ENCODE measurements around the gene SNTA1. TPM values are rescaled to one million over a fixed set of nuclear protein-coding genes. Genes with fewer than 3 reads are reported as not detected.

SNTA1 gene
- total and polyA plus RNA-seq, 2 donors (not counting 1 experiment from before 2014, with no cell fraction given), result 17.2 to 46.6 TPM

GRCh38 chr20:33419140-33419974, 24.2 kb downstream of the SNTA1 start:
- peak in 1 of 2 donors; percentile 75 for DNase-seq (ENCODE audit: low read depth in 2 of 2)
- no peaks in the 10 kb centered on the region for H4K20me1 ChIP-seq (ENCODE audit: control insufficient read depth, extremely low read depth, insufficient read depth, low read length)
- no peak overlapping the region for H3K4me2 ChIP-seq (ENCODE audit: extremely low read depth, insufficient read depth, low read length)
- H3K27me3 ChIP-seq (ENCODE audit: control insufficient read depth, insufficient read depth, low read length), result no peaks in the 10 kb centered on the region
- no peak overlapping the region for H3K9ac ChIP-seq (ENCODE audit: insufficient read depth, low read length)
- no peak overlapping the region for H3K27ac ChIP-seq (ENCODE audit: insufficient read depth, low read length)
- H3K79me2 ChIP-seq (ENCODE audit: control insufficient read depth, insufficient read depth, low read length), result no peaks in the 10 kb centered on the region
- no peaks in the 10 kb centered on the region for H3K9me3 ChIP-seq (ENCODE audit: control insufficient read depth, insufficient read depth, low read depth, low read length)
- peaks cover 3% of the 10 kb centered on the region for H3K36me3 ChIP-seq (ENCODE audit: control insufficient read depth, insufficient read depth, low read length)
- no peak overlapping the region for H3K4me3 ChIP-seq (replicated peaks in 1 of 4; ENCODE audit: control extremely low read depth in 1 of 4, insufficient read depth in 1 of 4, low read depth in 3 of 4, low read length in 4 of 4)
- TF ChIP-seq CTCF (conservative IDR thresholded peaks at IDR 0.05 in 1 of 2, IDR thresholded peaks at IDR 0.05 in 1 of 2; ENCODE audit: low read depth in 1 of 2, low read length in 2 of 2), result no peak
- TF ChIP-seq EZH2 (IDR thresholded peaks at IDR 0.05; ENCODE audit: low read length, missing control alignments), result no peak
- no peak overlapping the region for H2AFZ ChIP-seq (ENCODE audit: low read length)
- peaks cover 17% of the 10 kb centered on the region for H3K4me1 ChIP-seq (ENCODE audit: control insufficient read depth, extremely low read depth, insufficient read depth, low read length)

GRCh38 chr20:33418033-33418432, 25.5 kb downstream of the SNTA1 start:
- Histone ChIP-seq H4K20me1 (ENCODE audit: control insufficient read depth, extremely low read depth, insufficient read depth, low read length) (no peaks in the 10 kb centered on the region), H3K4me1 (ENCODE audit: control insufficient read depth, extremely low read depth, insufficient read depth, low read length) (peaks cover 8% of the 10 kb centered on the region), H3K4me2 (ENCODE audit: extremely low read depth, insufficient read depth, low read length) (no peak overlapping the region), H3K9me3 (ENCODE audit: control insufficient read depth, insufficient read depth, low read depth, low read length) (no peaks in the 10 kb centered on the region), H3K27ac (ENCODE audit: insufficient read depth, low read length) (no peak overlapping the region), H3K4me3 (replicated peaks in 1 of 4; ENCODE audit: control extremely low read depth in 1 of 4, insufficient read depth in 1 of 4, low read depth in 3 of 4, low read length in 4 of 4) (no peak overlapping the region), H3K36me3 (ENCODE audit: control insufficient read depth, insufficient read depth, low read length) (peaks cover 3% of the 10 kb centered on the region), H3K9ac (ENCODE audit: insufficient read depth, low read length) (no peak overlapping the region), H2AFZ (ENCODE audit: low read length) (no peak overlapping the region), H3K79me2 (ENCODE audit: control insufficient read depth, insufficient read depth, low read length) (no peaks in the 10 kb centered on the region), H3K27me3 (ENCODE audit: control insufficient read depth, insufficient read depth, low read length) (no peaks in the 10 kb centered on the region)
- no peak for TF ChIP-seq CTCF (conservative IDR thresholded peaks at IDR 0.05 in 1 of 2, IDR thresholded peaks at IDR 0.05 in 1 of 2; ENCODE audit: low read depth in 1 of 2, low read length in 2 of 2)
- TF ChIP-seq EZH2 (IDR thresholded peaks at IDR 0.05; ENCODE audit: low read length, missing control alignments), result no peak
- DNase-seq (ENCODE audit: low read depth in 2 of 2), result no peak

- peak; percentile 30 to 70 for DNase-seq (ENCODE audit: low read depth in 2 of 2)
- Histone ChIP-seq H3K4me3 (replicated peaks in 1 of 4; ENCODE audit: control extremely low read depth in 1 of 4, insufficient read depth in 1 of 4, low read depth in 3 of 4, low read length in 4 of 4) (no peak overlapping the region), H3K9ac (ENCODE audit: insufficient read depth, low read length) (no peak overlapping the region), H2AFZ (ENCODE audit: low read length) (no peak overlapping the region), H3K4me1 (ENCODE audit: control insufficient read depth, extremely low read depth, insufficient read depth, low read length) (peaks cover 3% of the 10 kb centered on the region), H3K4me2 (ENCODE audit: extremely low read depth, insufficient read depth, low read length) (no peak overlapping the region), H3K27ac (ENCODE audit: insufficient read depth, low read length) (no peak overlapping the region), H3K27me3 (ENCODE audit: control insufficient read depth, insufficient read depth, low read length) (no peaks in the 10 kb centered on the region), H3K36me3 (ENCODE audit: control insufficient read depth, insufficient read depth, low read length) (peaks cover 6% of the 10 kb centered on the region), H3K79me2 (ENCODE audit: control insufficient read depth, insufficient read depth, low read length) (no peaks in the 10 kb centered on the region), H4K20me1 (ENCODE audit: control insufficient read depth, extremely low read depth, insufficient read depth, low read length) (no peaks in the 10 kb centered on the region), H3K9me3 (ENCODE audit: control insufficient read depth, insufficient read depth, low read depth, low read length) (no peaks in the 10 kb centered on the region)
- TF ChIP-seq CTCF (conservative IDR thresholded peaks at IDR 0.05 in 1 of 2, IDR thresholded peaks at IDR 0.05 in 1 of 2; ENCODE audit: low read depth in 1 of 2, low read length in 2 of 2) (peak; percentile 45 to 72), EZH2 (IDR thresholded peaks at IDR 0.05; ENCODE audit: low read length, missing control alignments) (no peak)
Observed at GRCh38 chr20:33415948-33416347, 27.6 kb downstream of the SNTA1 start.
